Testis (tissue), 2 donors: Measurements from ENCODE around the gene MGAT5B.

ENCODE experiments used
- CTCF ChIP-seq, 3 experiments: fragments of 450-650 bp in 2 of 3; fragments of 200-600 bp in 1 of 3; sonication (generic) in 1 of 3; IDR thresholded peaks; one replicate each; pipeline ENCODE4 v1.5.1; 2016 to 2019; ENCODE audit warnings: antibody characterized with exemption in 3 of 3, mild to moderate bottlenecking in 2 of 3, moderate library complexity in 1 of 3
- POLR2A ChIP-seq: fragments of 450-650 bp; IDR thresholded peaks from one replicate; pipeline ENCODE4 v1.6.1; 2017; ENCODE audit warnings: antibody characterized with exemption, mild to moderate bottlenecking, moderate library complexity

- no peak for TF ChIP-seq CTCF (IDR thresholded peaks at IDR 0.05)
- TF ChIP-seq POLR2A: no peak
These were observed 89.7 kb downstream of the MGAT5B start for GRCh38 chr17:76957678-76958464.
